A673 (cell line): ENCODE results near the gene WFDC1. TPM values are rescaled to one million over a fixed set of nuclear protein-coding genes. Genes with fewer than 3 reads are reported as not detected.

Experiments used
- BruUV-seq: library from RNA; stranded (reverse); fragments of 400-500 nt; replicated peaks from 2 replicates; lab custom pipeline; 2021; lab: Mats Ljungman, UMichigan
- CTCF ChIA-PET: fragments of 300-600 bp; sonication (Branson Sonifier 250); formaldehyde crosslinking; loops from one replicate; lab custom pipeline; 2022; ENCODE audit warnings: antibody characterized with exemption; lab: Charles Lee
- POLR2A ChIA-PET: fragments of 300-600 bp; sonication (Branson Sonifier 250); formaldehyde crosslinking; loops from one replicate; lab custom pipeline; 2022; ENCODE audit warnings: antibody characterized with exemption; ENCODE audit not compliant: low non-redundant PET; lab: Charles Lee
- DNase-seq: peaks from one replicate; pipeline ENCODE4 v3.0.0-alpha.2; 2015; ENCODE audit warnings: low spot score
- H3K27ac ChIP-seq: fragments of 200-600 bp; sonication (generic); 2 replicates; pipeline ENCODE4 v1.5.1; 2016; ENCODE audit warnings: mixed run types, low read depth, mild to moderate bottlenecking, mixed read lengths, antibody characterized with exemption, low read length; ENCODE audit not compliant: poor library complexity, severe bottlenecking
- H3K27me3 ChIP-seq: fragments of 200-600 bp; sonication (generic); replicated peaks from 2 replicates; pipeline ENCODE4 v1.6.1; 2017; ENCODE audit warnings: mixed run types, low read depth, mild to moderate bottlenecking, mixed read lengths, antibody characterized with exemption, low read length; ENCODE audit not compliant: insufficient read depth, poor library complexity
- H3K36me3 ChIP-seq: fragments of 200-600 bp; sonication (generic); 2 replicates; pipeline ENCODE4 v1.6.1; 2016; ENCODE audit warnings: mixed run types, mild to moderate bottlenecking, mixed read lengths, antibody characterized with exemption, low read length; ENCODE audit not compliant: insufficient read depth, poor library complexity, severe bottlenecking
- H3K4me1 ChIP-seq: fragments of 200-600 bp; sonication (generic); 2 replicates; pipeline ENCODE4 v1.6.1; 2017; ENCODE audit warnings: mixed run types, mild to moderate bottlenecking, mixed read lengths, antibody characterized with exemption, low read length; ENCODE audit not compliant: insufficient read depth, poor library complexity, severe bottlenecking
- H3K4me3 ChIP-seq: fragments of 200-600 bp; sonication (generic); 2 replicates; pipeline ENCODE4 v1.5.1; 2016; ENCODE audit warnings: low read depth, mixed run types, mild to moderate bottlenecking, mixed read lengths, low read length; ENCODE audit not compliant: poor library complexity, severe bottlenecking
- H3K9me3 ChIP-seq: fragments of 200-600 bp; sonication (generic); 2 replicates; pipeline ENCODE4 v1.6.1; 2016; ENCODE audit warnings: mixed run types, low read depth, mild to moderate bottlenecking, mixed read lengths, antibody characterized with exemption, low read length; ENCODE audit not compliant: poor library complexity, severe bottlenecking
- EZH2 ChIP-seq: fragments of 200-600 bp; sonication (generic); IDR thresholded peaks from 2 replicates; pipeline ENCODE4 v1.6.1; 2017; ENCODE audit warnings: borderline replicate concordance, low read depth, mild to moderate bottlenecking, mixed read lengths, antibody characterized with exemption, low read length; ENCODE audit not compliant: poor library complexity, severe bottlenecking
- intact Hi-C: fragments of 100-400 bp; cut with micrococcal nuclease; formaldehyde crosslinking; loops from one replicate; pipeline ENCODE4 v1.10.0; 2022; ENCODE audit not compliant: unreplicated experiment
- total RNA-seq: library from RNA; stranded (reverse); gene quantifications from 2 replicates; pipeline ENCODE4 v1.2.3, GENCODE V29; 2021
- TF ChIP-seq, protein P1 (sequence below): fragments of 300-800, 200-600 bp; sonication (generic); conservative IDR thresholded peaks from 2 replicates; pipeline ENCODE4 v1.5.1; 2017; ENCODE audit warnings: low read depth, mild to moderate bottlenecking, antibody characterized with exemption, low read length, moderate library complexity, mixed read lengths

WFDC1 gene
- total RNA-seq, 1 experiment from 2014 or later: not detected

DNA sequence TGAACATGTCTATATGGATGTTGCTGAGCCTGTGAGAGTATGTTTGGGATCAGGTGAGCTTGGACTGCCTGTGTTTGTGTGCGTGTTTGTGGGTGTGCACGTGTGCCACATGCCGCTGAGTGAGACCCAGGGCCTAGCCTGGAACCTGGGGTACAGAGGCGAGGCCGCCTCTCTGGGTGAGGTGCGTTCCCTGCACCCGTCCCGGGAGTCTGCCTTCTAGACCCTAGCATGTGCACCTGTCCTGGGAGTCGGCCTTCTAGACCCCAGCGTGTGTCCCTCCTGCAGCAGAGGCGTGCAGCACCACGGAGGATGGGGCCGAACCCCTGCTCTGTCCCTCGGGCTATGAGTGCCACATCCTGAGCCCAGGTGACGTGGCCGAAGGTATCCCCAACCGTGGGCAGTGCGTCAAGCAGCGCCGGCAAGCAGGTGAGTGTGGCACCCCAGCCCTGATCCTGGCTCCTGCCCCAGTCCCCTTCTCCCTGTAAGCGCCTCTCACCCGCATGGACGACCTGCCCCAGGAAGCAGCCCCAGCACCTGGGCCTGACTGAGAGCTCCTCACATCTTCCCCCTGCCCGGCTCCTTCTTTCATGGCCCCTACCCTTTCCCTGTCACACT lies 24.6 kb downstream of the WFDC1 start:
- Histone ChIP-seq H3K27me3 (peaks cover 7% of the 10 kb centered on the region), H3K27ac (no peak overlapping the region), H3K9me3 (no peaks in the 10 kb centered on the region), H3K4me3 (no peak overlapping the region), H3K4me1 (no peaks in the 10 kb centered on the region), H3K36me3 (no peaks in the 10 kb centered on the region)
- TF ChIP-seq, protein P1, sequence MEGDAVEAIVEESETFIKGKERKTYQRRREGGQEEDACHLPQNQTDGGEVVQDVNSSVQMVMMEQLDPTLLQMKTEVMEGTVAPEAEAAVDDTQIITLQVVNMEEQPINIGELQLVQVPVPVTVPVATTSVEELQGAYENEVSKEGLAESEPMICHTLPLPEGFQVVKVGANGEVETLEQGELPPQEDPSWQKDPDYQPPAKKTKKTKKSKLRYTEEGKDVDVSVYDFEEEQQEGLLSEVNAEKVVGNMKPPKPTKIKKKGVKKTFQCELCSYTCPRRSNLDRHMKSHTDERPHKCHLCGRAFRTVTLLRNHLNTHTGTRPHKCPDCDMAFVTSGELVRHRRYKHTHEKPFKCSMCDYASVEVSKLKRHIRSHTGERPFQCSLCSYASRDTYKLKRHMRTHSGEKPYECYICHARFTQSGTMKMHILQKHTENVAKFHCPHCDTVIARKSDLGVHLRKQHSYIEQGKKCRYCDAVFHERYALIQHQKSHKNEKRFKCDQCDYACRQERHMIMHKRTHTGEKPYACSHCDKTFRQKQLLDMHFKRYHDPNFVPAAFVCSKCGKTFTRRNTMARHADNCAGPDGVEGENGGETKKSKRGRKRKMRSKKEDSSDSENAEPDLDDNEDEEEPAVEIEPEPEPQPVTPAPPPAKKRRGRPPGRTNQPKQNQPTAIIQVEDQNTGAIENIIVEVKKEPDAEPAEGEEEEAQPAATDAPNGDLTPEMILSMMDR: no peak
- no peak for TF ChIP-seq EZH2
- no peak for DNase-seq
- POLR2A ChIA-PET: no interaction called here
- intact Hi-C loops: no loop called here
- CTCF ChIA-PET: no interaction called here
- no TSS peak for BruUV-seq

DNA sequence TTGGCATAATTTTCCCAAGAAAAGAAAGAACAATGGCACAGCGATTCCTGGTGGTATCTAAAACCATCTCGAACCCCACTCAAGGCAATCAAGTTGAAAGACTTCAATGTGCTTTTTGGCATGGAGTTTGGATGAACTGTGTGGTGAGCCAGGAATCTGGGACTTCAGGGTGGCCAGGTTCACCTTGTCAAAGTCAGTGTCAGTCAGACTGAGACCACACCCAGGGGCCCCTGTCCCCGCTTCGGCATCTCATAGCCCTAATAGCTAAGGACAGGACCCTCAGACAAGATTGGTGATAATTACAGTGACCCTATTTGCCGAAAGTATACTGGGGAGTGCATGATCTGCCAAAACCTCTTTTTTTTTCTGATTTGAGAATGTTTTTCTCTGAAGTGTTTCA lies 25.8 kb downstream of the WFDC1 start:
- TF ChIP-seq EZH2: no peak
- TF ChIP-seq, protein P1: no peak
- Histone ChIP-seq H3K27ac (no peak overlapping the region), H3K4me1 (no peaks in the 10 kb centered on the region), H3K27me3 (no peaks in the 10 kb centered on the region), H3K4me3 (no peak overlapping the region), H3K36me3 (no peaks in the 10 kb centered on the region), H3K9me3 (no peaks in the 10 kb centered on the region)
- BruUV-seq: no TSS peak
- intact Hi-C loops: no loop called here
- POLR2A ChIA-PET: no interaction called here
- no peak for DNase-seq
- CTCF ChIA-PET: no interaction called here

DNA sequence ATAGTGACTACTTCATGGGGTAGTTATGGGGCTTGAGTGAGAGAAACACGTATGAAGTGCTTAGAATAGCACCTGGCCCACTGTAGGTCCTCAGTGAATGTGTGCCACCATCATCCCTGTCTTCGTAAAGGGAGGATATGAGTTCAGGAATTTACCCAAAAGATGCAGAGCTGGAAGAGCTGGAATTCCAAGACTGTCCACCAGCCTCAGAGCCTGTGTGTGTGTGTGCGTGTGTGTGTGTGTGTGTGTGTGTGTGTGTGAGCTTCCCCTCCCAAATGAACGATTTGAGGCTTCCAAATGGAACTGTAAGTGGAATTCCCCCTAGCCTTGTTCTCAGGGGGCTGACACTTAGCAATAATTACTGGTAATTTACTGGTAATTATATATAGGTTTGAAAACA lies 27.3 kb downstream of the WFDC1 start:
- Histone ChIP-seq H3K27ac (no peak overlapping the region), H3K36me3 (no peaks in the 10 kb centered on the region), H3K9me3 (no peaks in the 10 kb centered on the region), H3K4me3 (no peak overlapping the region), H3K27me3 (no peaks in the 10 kb centered on the region), H3K4me1 (no peaks in the 10 kb centered on the region)
- intact Hi-C loops: no loop called here
- POLR2A ChIA-PET: no interaction called here
- no peak for DNase-seq
- no TSS peak for BruUV-seq
- CTCF ChIA-PET: no interaction called here
- TF ChIP-seq EZH2: no peak
- TF ChIP-seq, protein P1: no peak
